Measurements from ENCODE around the gene CC2D1A. TPM values are rescaled to one million over a fixed set of nuclear protein-coding genes. Genes with fewer than 3 reads are reported as not detected.

The CC2D1A gene
- total RNA-seq, 2 donors from 2014 or later = 40.9 to 64.8 TPM

GRCh38 chr19:13974073-13974472, 68.1 kb downstream of the CC2D1A start:
- intact Hi-C loops (cut with DNase I) = no loop called here
- H3K4me3 ChIP-seq = no peak overlapping the region
- peak; percentile 78 for DNase-seq (ENCODE audit: low spot score)
- peaks cover 1% of the 10 kb centered on the region for H3K4me1 ChIP-seq (replicated peaks)
- WGBS = 29% methylated on average over 12 of the region's 12 CpGs
- peaks cover 2 to 5% of the 10 kb centered on the region in 2 donors for H3K36me3 ChIP-seq
- H3K27me3 ChIP-seq (replicated peaks; ENCODE audit: insufficient read depth) = no peaks in the 10 kb centered on the region
- H3K9me3 ChIP-seq = no peaks in the 10 kb centered on the region
- no peak overlapping the region for H3K27ac ChIP-seq
- TF ChIP-seq, protein P1, sequence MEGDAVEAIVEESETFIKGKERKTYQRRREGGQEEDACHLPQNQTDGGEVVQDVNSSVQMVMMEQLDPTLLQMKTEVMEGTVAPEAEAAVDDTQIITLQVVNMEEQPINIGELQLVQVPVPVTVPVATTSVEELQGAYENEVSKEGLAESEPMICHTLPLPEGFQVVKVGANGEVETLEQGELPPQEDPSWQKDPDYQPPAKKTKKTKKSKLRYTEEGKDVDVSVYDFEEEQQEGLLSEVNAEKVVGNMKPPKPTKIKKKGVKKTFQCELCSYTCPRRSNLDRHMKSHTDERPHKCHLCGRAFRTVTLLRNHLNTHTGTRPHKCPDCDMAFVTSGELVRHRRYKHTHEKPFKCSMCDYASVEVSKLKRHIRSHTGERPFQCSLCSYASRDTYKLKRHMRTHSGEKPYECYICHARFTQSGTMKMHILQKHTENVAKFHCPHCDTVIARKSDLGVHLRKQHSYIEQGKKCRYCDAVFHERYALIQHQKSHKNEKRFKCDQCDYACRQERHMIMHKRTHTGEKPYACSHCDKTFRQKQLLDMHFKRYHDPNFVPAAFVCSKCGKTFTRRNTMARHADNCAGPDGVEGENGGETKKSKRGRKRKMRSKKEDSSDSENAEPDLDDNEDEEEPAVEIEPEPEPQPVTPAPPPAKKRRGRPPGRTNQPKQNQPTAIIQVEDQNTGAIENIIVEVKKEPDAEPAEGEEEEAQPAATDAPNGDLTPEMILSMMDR (IDR thresholded peaks at IDR 0.05) = no peak
- TF ChIP-seq POLR2A (IDR thresholded peaks at IDR 0.05) (no peak), POLR2AphosphoS5 (IDR thresholded peaks at IDR 0.05) (peak; percentile 81)

DNA sequence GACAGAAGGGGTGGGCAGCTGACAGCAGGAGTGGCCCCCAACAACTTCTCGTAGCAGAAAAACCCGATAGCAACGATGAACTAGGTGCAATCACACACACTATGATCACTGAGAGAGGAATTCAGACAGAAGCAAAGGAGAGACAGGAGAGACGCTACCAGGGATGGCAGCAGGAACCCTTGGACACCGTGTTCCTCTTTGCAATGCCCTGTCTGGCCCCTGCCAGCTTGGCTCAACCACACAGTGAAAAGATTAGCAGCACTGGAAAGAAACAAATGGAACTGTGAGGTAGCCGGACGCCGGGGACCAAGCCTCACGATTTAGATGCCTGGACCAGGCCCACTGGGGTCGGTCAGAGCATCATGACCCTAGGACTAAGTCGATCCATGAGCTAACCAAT, 69.9 kb downstream of the CC2D1A start:
- no peaks in the 10 kb centered on the region for H3K9me3 ChIP-seq
- H3K27ac ChIP-seq = no peak overlapping the region
- H3K4me3 ChIP-seq = no peak overlapping the region
- WGBS = 78% methylated on average over 11 of the region's 11 CpGs
- DNase-seq (ENCODE audit: low spot score) = no peak
- H3K36me3 ChIP-seq = no peaks in the 10 kb centered on the region
- peaks cover 7% of the 10 kb centered on the region for H3K4me1 ChIP-seq (replicated peaks)
- TF ChIP-seq POLR2A (IDR thresholded peaks at IDR 0.05) (no peak), POLR2AphosphoS5 (IDR thresholded peaks at IDR 0.05) (no peak)
- TF ChIP-seq, protein P1 (IDR thresholded peaks at IDR 0.05) = no peak
- intact Hi-C loops (cut with DNase I) = no loop called here
- no peaks in the 10 kb centered on the region for H3K27me3 ChIP-seq (replicated peaks; ENCODE audit: insufficient read depth)

DNA sequence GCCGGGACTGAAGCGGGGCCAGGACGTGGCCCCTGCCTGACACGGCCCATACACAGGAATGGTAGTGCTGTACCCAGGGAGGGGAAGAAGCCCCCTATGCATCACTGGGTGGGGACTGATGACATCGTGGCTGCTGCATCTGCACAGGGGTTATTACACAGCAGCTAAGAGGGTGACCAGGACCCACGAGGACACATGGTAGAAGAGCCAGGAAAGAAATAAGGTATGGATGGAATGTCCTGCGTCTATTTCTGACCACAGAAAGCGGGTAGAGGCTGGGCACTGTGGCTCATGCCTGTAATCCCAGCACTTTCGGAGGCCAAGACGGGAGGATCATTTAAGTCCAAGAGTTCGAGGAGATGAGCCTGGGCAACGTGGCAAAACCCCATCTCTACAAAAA, 70.4 kb downstream of the CC2D1A start:
- no peak for DNase-seq (ENCODE audit: low spot score)
- no peaks in the 10 kb centered on the region for H3K36me3 ChIP-seq
- WGBS = 86% methylated on average over 12 of the region's 12 CpGs

DNA sequence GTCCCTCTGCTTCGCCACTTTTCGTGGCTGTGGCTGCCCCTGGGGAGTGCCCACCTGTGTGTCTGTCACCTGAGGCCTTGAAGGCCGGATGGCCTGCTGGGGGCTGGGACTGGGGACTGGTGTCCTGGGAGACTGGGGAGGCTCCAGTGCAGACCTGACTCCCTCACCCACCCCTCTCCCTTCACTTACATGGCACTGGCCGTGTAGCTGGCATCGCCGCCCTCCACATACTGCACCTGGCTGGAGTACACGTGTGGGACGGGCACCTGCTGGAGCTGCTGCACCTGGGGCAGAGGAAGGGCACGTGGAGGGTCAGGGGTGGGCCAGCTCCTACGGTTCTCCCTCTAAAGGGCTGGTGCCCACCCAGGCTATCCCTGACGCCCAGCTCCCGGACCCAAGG, 71.8 kb downstream of the CC2D1A start:
- H3K27me3 ChIP-seq (replicated peaks; ENCODE audit: insufficient read depth) = no peaks in the 10 kb centered on the region
- TF ChIP-seq POLR2A (IDR thresholded peaks at IDR 0.05) (no peak), POLR2AphosphoS5 (IDR thresholded peaks at IDR 0.05) (no peak)
- TF ChIP-seq, protein P1 (IDR thresholded peaks at IDR 0.05) = no peak
- intact Hi-C loops (cut with DNase I) = no loop called here
- no peaks in the 10 kb centered on the region for H3K36me3 ChIP-seq
- peaks cover 7% of the 10 kb centered on the region for H3K4me1 ChIP-seq (replicated peaks)
- H3K27ac ChIP-seq = peak overlapping the region; percentile 67 to 74
- no peak for DNase-seq (ENCODE audit: low spot score)
- H3K4me3 ChIP-seq = no peak overlapping the region
- 83% methylated on average over 12 of the region's 12 CpGs for WGBS
- H3K9me3 ChIP-seq = no peaks in the 10 kb centered on the region

More for the DNA sequence above, 70.4 kb downstream of the CC2D1A start:
- H3K27ac ChIP-seq = no peak overlapping the region
- H3K4me1 ChIP-seq (replicated peaks) = peaks cover 7% of the 10 kb centered on the region
- H3K9me3 ChIP-seq = no peaks in the 10 kb centered on the region
- intact Hi-C loops (cut with DNase I) = no loop called here
- TF ChIP-seq, protein P1 (IDR thresholded peaks at IDR 0.05) = no peak
- TF ChIP-seq POLR2AphosphoS5 (IDR thresholded peaks at IDR 0.05) = no peak
- TF ChIP-seq POLR2A (IDR thresholded peaks at IDR 0.05) = no peak
- no peak overlapping the region for H3K4me3 ChIP-seq
- H3K27me3 ChIP-seq (replicated peaks; ENCODE audit: insufficient read depth) = no peaks in the 10 kb centered on the region

All from prostate gland (tissue), 2 donors.